ENCODE results near the gene ARMC10.
"Not testable (repeated sequence)": the region's sequence is repeated elsewhere in the genome, so short reads cannot be mapped to it uniquely, and the experiment has no call there.

ARMC10 gene

GRCh38 chr7:103048833-103049232 lies 26.1 kb upstream of the ARMC10 start:
- no peak overlapping the region for H3K4me3 ChIP-seq (ENCODE audit: low read depth, low read length)
- no peak for TF ChIP-seq CTCF (IDR thresholded peaks at IDR 0.05; ENCODE audit: borderline replicate concordance, insufficient read depth, low read depth, low read length)

GRCh38 chr7:103051519-103051918 lies 23.4 kb upstream of the ARMC10 start:
- no peak overlapping the region for H3K4me3 ChIP-seq (ENCODE audit: low read depth, low read length)
- TF ChIP-seq CTCF (IDR thresholded peaks at IDR 0.05; ENCODE audit: borderline replicate concordance, insufficient read depth, low read depth, low read length) = no peak

- not testable (repeated sequence) for H3K4me3 ChIP-seq (ENCODE audit: low read depth, low read length)
Observed at GRCh38 chr7:103056006-103056405, 18.9 kb upstream of the ARMC10 start.

GRCh38 chr7:103058122-103058521 lies 16.8 kb upstream of the ARMC10 start:
- no peak overlapping the region for H3K4me3 ChIP-seq (ENCODE audit: low read depth, low read length)
- no peak for TF ChIP-seq CTCF (IDR thresholded peaks at IDR 0.05; ENCODE audit: borderline replicate concordance, insufficient read depth, low read depth, low read length)

GRCh38 chr7:103059471-103059870 lies 15.5 kb upstream of the ARMC10 start:
- H3K4me3 ChIP-seq (ENCODE audit: low read depth, low read length) = no peak overlapping the region
- no peak for TF ChIP-seq CTCF (IDR thresholded peaks at IDR 0.05; ENCODE audit: borderline replicate concordance, insufficient read depth, low read depth, low read length)

- TF ChIP-seq CTCF (IDR thresholded peaks at IDR 0.05; ENCODE audit: borderline replicate concordance, insufficient read depth, low read depth, low read length) = no peak
- H3K4me3 ChIP-seq (ENCODE audit: low read depth, low read length) = no peak overlapping the region
Observed at GRCh38 chr7:103063895-103064294, 11.0 kb upstream of the ARMC10 start.

- no peak overlapping the region for H3K4me3 ChIP-seq (ENCODE audit: low read depth, low read length)
- peak; percentile 67 for TF ChIP-seq CTCF (IDR thresholded peaks at IDR 0.05; ENCODE audit: borderline replicate concordance, insufficient read depth, low read depth, low read length)
Observed at GRCh38 chr7:103065667-103066066, 9.3 kb upstream of the ARMC10 start.

Measured in GM12875 (cell line).